Fibroblast of mammary gland (primary cell): ENCODE results near the gene FOXN3.

Experiments used
- DNase-seq: peaks from one replicate; pipeline ENCODE4 v3.0.0-alpha.2; 2010; ENCODE audit warnings: low read depth
- H3K4me3 ChIP-seq: 2 replicates; pipeline ENCODE4 v1.5.1; 2011; ENCODE audit warnings: low read depth, mild to moderate bottlenecking, low read length, moderate library complexity; ENCODE audit not compliant: control insufficient read depth
- CTCF ChIP-seq: conservative IDR thresholded peaks from 2 replicates; pipeline ENCODE4 v1.5.1; 2011; ENCODE audit warnings: low read depth, low read length, inconsistent platforms; ENCODE audit not compliant: control insufficient read depth, insufficient read depth

The FOXN3 gene

GRCh38 chr14:89444044-89444443 lies 27.0 kb upstream of the FOXN3 start:
- TF ChIP-seq CTCF, result no peak
- DNase-seq, result no peak
- H3K4me3 ChIP-seq, result no peak overlapping the region

- TF ChIP-seq CTCF, result no peak
- H3K4me3 ChIP-seq, result no peak overlapping the region
- DNase-seq, result peak; percentile 61
These were observed 26.1 kb upstream of the FOXN3 start for GRCh38 chr14:89443042-89443629.

DNA sequence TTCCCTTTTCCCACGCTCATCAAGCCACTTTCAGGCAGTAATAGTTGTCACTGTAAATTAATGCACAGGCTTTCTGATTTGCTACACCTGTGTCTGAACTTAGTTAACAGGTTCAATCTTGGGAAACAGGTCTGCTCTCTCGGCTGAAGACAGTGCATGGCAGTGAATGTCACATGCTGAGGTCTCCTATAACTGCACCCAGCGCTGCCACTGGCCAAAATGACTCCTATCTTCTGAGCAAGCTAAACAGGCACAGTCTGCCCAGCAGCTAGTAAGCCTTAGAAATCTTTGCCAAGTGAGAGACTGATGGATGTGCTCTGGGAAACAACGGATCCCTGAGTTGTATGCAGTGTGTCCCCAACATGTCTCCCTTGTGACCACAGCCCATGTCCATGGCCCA lies 25.2 kb upstream of the FOXN3 start:
- DNase-seq, result no peak
- H3K4me3 ChIP-seq, result no peak overlapping the region
- TF ChIP-seq CTCF, result no peak

GRCh38 chr14:89440986-89441909 lies 24.2 kb upstream of the FOXN3 start:
- no peak overlapping the region for H3K4me3 ChIP-seq
- DNase-seq, result no peak
- no peak for TF ChIP-seq CTCF

DNA sequence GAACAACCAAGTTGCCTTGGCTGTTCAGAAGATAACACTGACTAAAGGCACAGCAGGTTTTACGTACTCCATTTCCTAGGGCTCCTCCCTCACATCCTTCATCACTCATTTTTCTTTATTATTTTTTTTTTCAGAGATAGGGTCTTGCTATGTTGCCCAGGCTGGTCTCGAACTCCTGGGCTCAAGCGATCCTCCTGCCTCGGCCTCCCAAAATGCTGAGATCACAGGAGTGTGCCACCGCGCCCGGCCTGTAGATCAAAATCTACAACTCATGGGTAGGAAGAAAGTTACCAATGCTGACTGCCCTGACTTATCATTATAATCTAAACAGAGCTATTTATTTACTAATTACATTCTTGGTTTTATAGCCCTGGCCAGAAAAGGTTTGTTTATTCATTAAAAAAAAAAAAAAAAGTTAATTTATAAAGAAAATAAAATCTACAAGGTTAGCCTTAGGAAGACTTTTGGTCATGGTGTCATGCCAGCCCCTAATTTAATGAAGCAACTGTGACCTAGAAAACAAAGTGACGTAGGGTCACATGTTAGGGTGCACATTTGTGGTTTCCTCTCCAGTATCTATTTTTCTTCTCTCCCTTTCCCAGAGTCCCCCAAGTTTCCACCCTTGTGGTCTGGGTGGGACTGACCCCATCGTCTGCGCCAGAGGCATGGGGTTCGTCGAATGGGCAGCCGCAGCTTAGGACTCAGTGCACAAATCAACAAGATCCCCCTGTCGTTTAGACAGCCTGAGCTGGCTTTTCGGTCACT lies 19.0 kb upstream of the FOXN3 start:
- TF ChIP-seq CTCF, result no peak
- DNase-seq, result no peak
- no peak overlapping the region for H3K4me3 ChIP-seq

DNA sequence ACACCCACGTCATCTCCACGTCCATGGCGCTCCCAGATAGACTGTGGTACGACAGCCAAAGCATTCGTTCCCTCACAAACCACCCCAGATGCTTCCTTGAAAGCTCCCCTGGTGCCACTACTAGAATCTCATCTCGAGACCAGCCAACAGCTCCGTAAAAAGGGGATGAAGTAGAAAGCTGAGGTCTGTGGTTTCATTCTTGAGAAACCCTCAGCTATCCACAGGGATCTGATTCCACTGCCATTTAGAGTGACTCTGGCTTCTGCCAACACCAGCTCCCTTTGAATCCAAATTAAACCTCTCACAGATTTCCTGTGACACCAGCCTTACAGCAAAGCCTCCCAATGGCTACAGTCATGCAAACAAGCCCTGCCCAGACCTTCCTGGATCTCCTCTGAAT lies 18.5 kb upstream of the FOXN3 start:
- no peak for DNase-seq
- no peak for TF ChIP-seq CTCF
- H3K4me3 ChIP-seq, result no peak overlapping the region
